GM18507 (cell line): Measurements from ENCODE around the gene SEMA3D.

ENCODE experiments used
- DNase-seq: peaks from one replicate; pipeline ENCODE4 v3.0.0; 2011; ENCODE audit warnings: low read depth; ENCODE audit not compliant: insufficient read length; ENCODE audit errors: extremely low spot score
- FAIRE-seq: peaks from 2 replicates; lab custom pipeline; 2011; peaks lifted over from hg19 to GRCh38; lab: Jason Lieb, UNC

The SEMA3D gene

GRCh38 chr7:85052894-85053293, 134.0 kb downstream of the SEMA3D start:
- FAIRE-seq, result no peak
- DNase-seq, result no peak

DNA sequence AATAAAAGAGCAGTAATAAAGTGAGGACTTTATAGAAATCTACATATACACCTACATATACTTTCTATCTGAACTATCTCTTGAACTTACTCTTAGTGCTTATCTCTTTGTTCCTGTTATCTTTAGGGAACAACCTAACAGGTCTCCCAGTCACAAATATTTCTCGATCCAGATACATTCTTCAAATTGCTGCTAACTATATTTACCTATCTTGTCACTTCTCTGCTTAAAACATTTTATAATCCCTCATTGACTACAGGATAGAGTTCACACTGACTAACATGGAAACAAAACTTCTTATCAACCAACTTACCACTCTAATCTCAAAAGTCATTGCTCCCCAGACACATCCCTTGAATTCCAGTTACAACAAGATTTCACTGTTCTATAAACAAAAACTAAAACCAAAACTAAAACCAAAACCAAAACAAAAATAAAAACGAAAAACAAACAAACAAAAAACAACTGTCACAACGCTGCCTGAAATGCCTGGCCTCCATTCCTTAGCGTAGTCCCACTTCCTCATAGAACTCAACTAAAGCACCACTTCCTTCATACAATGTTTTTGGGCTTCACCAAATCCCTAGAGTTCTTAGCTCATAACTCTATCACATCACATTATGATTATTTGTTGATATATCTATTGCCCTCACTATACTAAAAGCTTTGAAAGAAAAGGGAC, 134.7 kb downstream of the SEMA3D start:
- FAIRE-seq (no peak), DNase-seq (no peak)

- DNase-seq (no peak), FAIRE-seq (no peak)
These were observed 140.3 kb downstream of the SEMA3D start for GRCh38 chr7:85046534-85046933.

DNA sequence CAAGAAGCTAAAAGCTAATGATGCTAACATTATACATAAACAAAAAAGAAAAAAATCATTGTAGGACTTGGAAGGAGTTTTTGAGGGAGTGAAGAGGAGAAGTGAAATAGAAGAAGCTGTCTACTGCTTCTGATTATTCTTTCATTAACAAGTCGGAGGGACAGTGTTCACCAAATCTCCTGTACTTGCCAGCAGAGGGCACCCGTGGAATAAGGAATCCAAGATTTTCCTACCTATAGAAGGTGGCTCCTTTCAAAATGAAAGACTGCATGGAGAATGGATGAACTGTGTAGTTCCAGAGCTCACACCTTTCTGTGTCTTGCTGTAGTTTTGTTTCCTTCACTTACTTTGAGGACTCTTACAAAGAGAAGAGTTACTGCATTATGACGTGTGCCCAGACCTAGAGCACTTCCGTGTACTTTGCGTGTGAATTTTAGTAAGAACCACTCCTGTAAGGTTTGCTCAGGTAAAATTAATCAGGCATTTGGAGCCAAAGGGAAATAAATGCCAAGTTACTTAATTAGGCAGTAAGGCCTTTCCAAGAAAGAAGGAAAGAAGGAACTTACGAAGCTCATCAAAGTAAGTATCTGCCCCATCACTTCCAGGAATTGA, 145.1 kb downstream of the SEMA3D start:
- FAIRE-seq (peak; percentile 79), DNase-seq (no peak)

GRCh38 chr7:85039196-85039923, 147.5 kb downstream of the SEMA3D start:
- FAIRE-seq (no peak), DNase-seq (no peak)

GRCh38 chr7:85038466-85038865, 148.4 kb downstream of the SEMA3D start:
- FAIRE-seq, result no peak
- no peak for DNase-seq

DNA sequence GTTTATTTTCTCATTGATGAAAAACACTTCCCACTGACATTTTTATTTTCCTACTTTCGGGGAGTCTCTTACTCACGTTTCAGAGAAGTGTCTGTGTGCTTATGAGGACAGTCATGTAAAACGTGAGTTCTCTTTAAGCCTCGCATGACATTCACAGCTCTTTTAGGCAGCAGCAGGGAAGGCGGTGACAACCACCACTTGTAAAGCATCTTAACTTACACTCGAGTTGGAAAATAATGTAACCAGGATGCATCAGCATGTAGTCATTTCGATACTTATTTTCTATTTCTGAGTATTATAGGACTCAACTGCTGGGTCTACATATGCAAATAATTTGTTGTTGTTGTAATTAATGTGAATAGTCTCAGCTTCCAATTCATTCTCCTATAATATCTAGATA, 153.6 kb downstream of the SEMA3D start:
- DNase-seq (no peak), FAIRE-seq (no peak)

DNA sequence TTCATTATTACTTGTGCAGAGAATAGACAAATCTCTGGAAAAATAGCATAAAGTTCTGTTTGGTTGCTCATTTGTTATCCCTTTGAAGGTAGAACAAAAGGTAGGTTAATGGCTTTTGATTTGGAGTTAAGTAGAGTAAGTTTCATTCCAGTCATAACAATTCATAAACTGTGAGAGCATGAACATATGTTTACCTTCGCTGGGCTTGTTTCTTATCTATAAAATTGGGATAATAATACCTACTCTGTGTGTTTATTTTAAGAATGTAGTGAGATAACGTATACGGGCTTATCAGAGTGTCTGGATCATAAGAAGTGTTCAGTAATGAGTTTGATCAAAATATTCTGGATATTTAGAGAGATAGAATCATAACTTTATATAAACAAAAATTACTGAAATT, 155.4 kb downstream of the SEMA3D start:
- no peak for FAIRE-seq
- DNase-seq, result no peak

GRCh38 chr7:85030893-85031292, 156.0 kb downstream of the SEMA3D start:
- FAIRE-seq (peak; percentile 69), DNase-seq (no peak)

DNA sequence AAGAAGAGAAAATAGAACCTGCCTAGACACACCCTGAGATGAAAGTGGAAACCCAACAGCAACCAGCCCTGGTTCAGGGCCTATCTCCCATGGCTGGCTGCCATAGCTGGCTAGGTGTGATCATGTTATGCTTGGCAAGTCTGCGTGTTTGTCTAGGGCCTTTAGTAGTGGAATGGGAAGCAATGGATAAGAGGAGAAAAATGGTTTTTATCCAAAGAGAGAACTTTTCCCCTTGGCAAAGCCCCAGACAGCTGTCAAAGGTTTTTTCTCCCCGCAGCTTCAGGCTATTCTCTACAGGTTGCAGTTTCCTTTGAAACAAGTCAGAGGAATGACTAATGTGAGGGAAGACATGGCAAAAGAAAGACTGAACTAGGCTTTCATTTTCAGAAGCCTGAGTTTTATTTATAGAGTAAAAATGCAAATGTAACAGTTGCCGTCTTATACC, 161.5 kb downstream of the SEMA3D start:
- DNase-seq (no peak), FAIRE-seq (no peak)

DNA sequence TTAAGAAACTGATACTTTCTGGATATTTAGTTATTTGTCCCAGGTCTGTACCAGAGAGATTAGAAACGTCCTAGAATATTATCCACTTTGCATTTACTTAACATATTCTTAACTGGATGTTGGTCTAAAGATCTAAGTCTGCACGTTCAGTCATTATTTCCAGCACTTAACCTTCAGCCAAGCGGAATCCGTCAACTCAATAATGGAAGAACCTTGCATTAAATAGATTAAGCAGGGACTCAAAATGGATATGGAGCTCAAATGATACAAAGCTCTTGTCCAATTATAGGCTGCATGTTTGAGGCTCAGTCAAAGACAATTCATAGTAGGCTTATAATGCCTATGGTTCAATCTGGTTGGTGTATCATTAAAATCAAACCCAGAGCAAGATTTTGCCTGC, 162.9 kb downstream of the SEMA3D start:
- no peak for FAIRE-seq
- DNase-seq, result no peak

DNA sequence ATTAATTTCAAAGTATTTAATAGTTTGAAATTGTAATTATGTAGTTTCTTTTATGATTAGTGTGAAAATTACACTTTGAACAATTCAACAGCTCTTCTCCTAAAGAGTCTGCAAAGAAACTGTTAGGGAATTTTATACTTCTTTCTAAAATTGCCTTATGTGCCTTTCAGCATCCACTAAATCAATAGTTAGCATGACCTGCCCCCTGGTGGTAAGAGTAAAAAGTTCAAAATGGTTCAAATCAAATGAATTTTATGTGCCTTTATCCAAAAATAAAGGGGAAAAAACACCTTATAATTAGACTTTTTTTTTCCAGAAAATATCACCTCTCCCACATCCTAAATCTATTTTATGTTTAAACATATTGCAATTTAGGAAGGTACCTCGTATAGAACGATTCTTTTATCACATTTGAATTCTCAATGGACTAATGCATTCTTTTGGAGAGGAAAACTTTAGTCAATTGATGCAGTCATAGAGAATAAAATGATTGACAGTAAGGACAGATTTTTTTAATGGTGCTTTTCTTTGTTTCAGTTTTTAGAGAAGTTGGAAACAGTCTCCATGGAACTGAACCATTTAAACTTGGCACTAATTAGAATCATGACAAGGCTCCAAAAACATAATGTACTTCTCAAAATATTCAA, 163.7 kb downstream of the SEMA3D start:
- no peak for FAIRE-seq
- no peak for DNase-seq

DNA sequence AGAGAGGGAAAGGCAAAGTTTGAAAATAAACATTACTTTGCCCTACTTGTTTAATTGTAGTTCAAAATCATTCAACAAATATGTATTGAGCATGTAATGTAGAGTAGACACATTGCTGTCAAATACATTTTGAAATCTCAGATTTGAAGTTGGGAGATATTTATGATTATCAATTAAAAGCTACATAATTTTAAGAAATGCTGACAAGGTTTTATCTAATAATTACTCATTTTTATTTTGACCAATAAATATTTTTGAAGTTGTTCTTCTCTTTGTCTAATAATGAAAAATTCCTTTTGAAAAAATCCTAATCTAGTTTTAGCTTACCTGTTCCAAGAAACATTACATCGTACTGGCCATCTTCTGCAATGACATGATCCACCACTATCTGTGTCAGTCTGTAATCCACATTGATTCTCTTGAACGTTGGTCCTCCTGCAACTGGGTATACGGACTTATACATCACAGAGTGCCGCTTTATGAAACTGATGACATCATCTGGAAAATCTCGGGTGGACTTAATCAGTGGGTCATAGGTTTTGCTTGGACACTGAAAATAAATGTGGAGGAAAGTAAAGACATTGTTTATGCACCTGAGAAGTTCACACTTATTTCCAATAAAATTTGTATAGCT, 164.7 kb downstream of the SEMA3D start:
- FAIRE-seq (no peak), DNase-seq (no peak)

- no peak for DNase-seq
- no peak for FAIRE-seq
These were observed 165.7 kb downstream of the SEMA3D start for GRCh38 chr7:85021101-85021704.

DNA sequence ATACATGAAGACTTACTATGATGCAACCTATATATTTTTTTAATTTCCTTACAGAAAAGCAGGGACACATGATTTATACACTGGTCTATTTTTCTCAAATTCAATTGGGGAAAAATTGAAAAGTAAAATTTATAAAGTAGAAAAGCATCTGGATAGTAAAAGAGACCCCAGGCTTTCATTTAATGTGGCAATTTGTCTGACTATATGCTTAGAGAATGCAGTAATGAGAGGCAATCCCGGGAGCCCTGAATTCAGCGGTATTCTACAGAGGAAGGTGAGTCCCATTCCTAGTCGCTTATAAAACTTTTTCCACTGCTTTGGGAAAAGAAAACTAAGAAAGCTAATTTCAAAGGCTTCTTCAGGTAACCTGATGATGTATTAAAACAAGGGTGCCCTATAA, 167.1 kb downstream of the SEMA3D start:
- FAIRE-seq, result no peak

DNA sequence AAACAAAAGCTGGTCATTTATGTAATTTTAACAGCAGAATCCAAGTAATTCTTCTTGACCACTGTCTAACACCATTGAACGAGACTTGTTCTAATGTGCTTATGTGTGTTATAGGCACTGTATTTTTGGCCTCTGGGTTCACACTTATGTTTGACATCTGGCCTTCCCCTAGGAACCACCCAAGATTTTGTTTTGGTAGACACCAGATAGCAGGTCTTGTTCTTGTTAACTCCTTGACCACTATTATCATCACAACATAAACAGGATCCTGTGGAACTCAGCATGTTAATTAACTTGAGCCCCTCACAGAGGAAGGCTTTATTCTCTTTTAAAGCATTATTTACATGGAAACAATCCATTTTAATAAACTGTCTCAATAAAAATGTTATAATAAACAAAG, 167.7 kb downstream of the SEMA3D start:
- DNase-seq (no peak), FAIRE-seq (no peak)

More for the DNA sequence above, 167.1 kb downstream of the SEMA3D start:
- DNase-seq, result no peak

- FAIRE-seq, result no peak
These were observed 168.4 kb downstream of the SEMA3D start for GRCh38 chr7:85018498-85018897.

GRCh38 chr7:85016286-85016685, 170.6 kb downstream of the SEMA3D start:
- no peak for FAIRE-seq
- no peak for DNase-seq

More at GRCh38 chr7:85018498-85018897, 168.4 kb downstream of the SEMA3D start:
- DNase-seq, result no peak

DNA sequence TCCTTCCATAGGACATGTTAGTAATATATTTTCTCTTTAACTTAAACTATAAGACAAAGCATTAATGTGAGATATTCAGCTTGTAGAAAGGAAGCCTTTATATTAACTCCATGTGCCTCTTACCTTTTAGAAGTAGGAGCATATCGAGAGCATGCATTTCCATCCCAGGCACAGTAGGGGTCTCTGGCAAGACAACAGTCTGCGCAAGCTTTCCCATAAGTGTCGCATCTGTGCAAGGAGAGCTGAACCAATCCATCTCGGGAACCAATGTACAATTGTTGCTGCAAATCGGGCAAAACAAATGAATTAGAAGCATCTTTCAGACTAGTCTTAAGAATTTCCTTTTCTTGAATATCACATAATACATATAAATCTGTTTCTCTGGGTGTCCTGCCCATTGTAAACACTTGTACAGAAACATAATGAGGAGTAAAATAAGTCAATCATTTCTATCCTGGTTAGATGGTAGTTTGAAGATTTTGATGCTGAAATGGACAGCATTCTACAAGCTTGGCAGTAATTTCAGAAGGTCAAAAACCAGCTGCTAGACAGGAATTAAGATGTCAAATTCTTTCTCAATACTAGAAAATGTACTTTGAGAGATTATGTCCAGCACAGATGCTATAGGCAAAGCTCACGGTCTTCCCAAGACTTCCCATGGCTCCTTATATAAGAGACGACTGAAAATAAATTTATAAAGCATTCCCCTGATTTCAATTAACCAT, 171.8 kb downstream of the SEMA3D start:
- no peak for FAIRE-seq
- no peak for DNase-seq
